Fibroblast of mammary gland (primary cell): ENCODE results near the gene UNCX.

Experiments used
- DNase-seq: peaks from one replicate; pipeline ENCODE4 v3.0.0-alpha.2; 2010; ENCODE audit warnings: low read depth
- H3K4me3 ChIP-seq: 2 replicates; pipeline ENCODE4 v1.5.1; 2011; ENCODE audit warnings: low read depth, mild to moderate bottlenecking, low read length, moderate library complexity; ENCODE audit not compliant: control insufficient read depth
- CTCF ChIP-seq: conservative IDR thresholded peaks from 2 replicates; pipeline ENCODE4 v1.5.1; 2011; ENCODE audit warnings: low read depth, low read length, inconsistent platforms; ENCODE audit not compliant: control insufficient read depth, insufficient read depth

Gene UNCX

GRCh38 chr7:1283337-1283736 is 50.7 kb downstream of the UNCX start:
- TF ChIP-seq CTCF, result no peak

GRCh38 chr7:1283941-1284742 is 51.5 kb downstream of the UNCX start:
- no peak overlapping the region for H3K4me3 ChIP-seq
- no peak for TF ChIP-seq CTCF
- no peak for DNase-seq

More at GRCh38 chr7:1283337-1283736, 50.7 kb downstream of the UNCX start:
- no peak overlapping the region for H3K4me3 ChIP-seq
- DNase-seq, result no peak

GRCh38 chr7:1284743-1285458 is 52.2 kb downstream of the UNCX start:
- TF ChIP-seq CTCF, result no peak
- DNase-seq, result no peak

GRCh38 chr7:1285556-1286301 is 53.1 kb downstream of the UNCX start:
- no peak for TF ChIP-seq CTCF

More at GRCh38 chr7:1284743-1285458, 52.2 kb downstream of the UNCX start:
- H3K4me3 ChIP-seq, result no peak overlapping the region

More at GRCh38 chr7:1285556-1286301, 53.1 kb downstream of the UNCX start:
- no peak for DNase-seq
- no peak overlapping the region for H3K4me3 ChIP-seq
